ENCODE data around the gene BCL7C. TPM values are rescaled to one million over a fixed set of nuclear protein-coding genes. Genes with fewer than 3 reads are reported as not detected.

BCL7C gene
- total and polyA plus RNA-seq, 2 of the 13 experiments (the other 11 are each of a cell fraction or from before 2014, with no cell fraction given) = 17.7 to 33.8 TPM

- TF ChIP-seq ZGPAT (CRISPR knock-in tag; IDR thresholded peaks at IDR 0.05) = no peak; the same call in 1 of the 2 replicates
- no peak for TF ChIP-seq PHF21A (CRISPR knock-in tag; IDR thresholded peaks at IDR 0.05)
- no peak for TF ChIP-seq TFDP1 (CRISPR knock-in tag; IDR thresholded peaks at IDR 0.05; ENCODE audit: borderline replicate concordance)
- TF ChIP-seq EZH2 (conservative IDR thresholded peaks at IDR 0.05; ENCODE audit: low read depth, low read length) = no peak
- peak; percentile 91; the same call in 1 of the 2 replicates for TF ChIP-seq SRY (CRISPR knock-in tag; IDR thresholded peaks at IDR 0.05)
- no peak for TF ChIP-seq RXRB (CRISPR knock-in tag; IDR thresholded peaks at IDR 0.05; ENCODE audit: borderline replicate concordance)
- no peak for TF ChIP-seq ZNF263 (CRISPR knock-in tag; IDR thresholded peaks at IDR 0.05)
- no peak for TF ChIP-seq XRCC5 (optimal IDR thresholded peaks at IDR 0.05; ENCODE audit: low read length)
- 0 out of 2 replicates have a peak, but pooled peaks have one; percentile 42 for TF ChIP-seq ZNF891 (CRISPR knock-in tag; IDR thresholded peaks at IDR 0.05)
- no peak for TF ChIP-seq CC2D1A (CRISPR knock-in tag; IDR thresholded peaks at IDR 0.05)
- peak; percentile 45; the same call in 1 of the 2 replicates for TF ChIP-seq CREBL2 (CRISPR knock-in tag; IDR thresholded peaks at IDR 0.05; ENCODE audit: borderline replicate concordance)
- no peak for TF ChIP-seq RFXANK (CRISPR knock-in tag; IDR thresholded peaks at IDR 0.05)
- no peak for TF ChIP-seq ZKSCAN1 (IDR thresholded peaks at IDR 0.05; ENCODE audit: low read length)
- no peak for TF ChIP-seq ISX (CRISPR knock-in tag; conservative IDR thresholded peaks at IDR 0.05)
- TF ChIP-seq ZNF768 (CRISPR knock-in tag; IDR thresholded peaks at IDR 0.05) = no peak
- TF ChIP-seq ZNF790 (CRISPR knock-in tag; IDR thresholded peaks at IDR 0.05; ENCODE audit: borderline replicate concordance) = no peak
- TF ChIP-seq CBFB (CRISPR knock-in tag; IDR thresholded peaks at IDR 0.05) = peak; percentile 79; the same call in 1 of the 2 replicates
- no peak for TF ChIP-seq IKZF1 (IDR thresholded peaks at IDR 0.05)
- TF ChIP-seq ZNF577 (CRISPR knock-in tag; IDR thresholded peaks at IDR 0.05; ENCODE audit: borderline replicate concordance, low read depth) = no peak
- TF ChIP-seq ZNF746 (CRISPR knock-in tag; IDR thresholded peaks at IDR 0.05) = no peak; the same call in 1 of the 2 replicates
- TF ChIP-seq ZBTB43 (CRISPR knock-in tag; conservative IDR thresholded peaks at IDR 0.05) = no peak; the same call in 1 of the 2 replicates
- no peak for TF ChIP-seq ZNF646 (CRISPR knock-in tag; IDR thresholded peaks at IDR 0.05)
Observed at GRCh38 chr16:30922960-30923535, 29.2 kb upstream of the BCL7C start (continued).

All from HepG2 (cell line).